Spleen (tissue), 7 donors: Measurements from ENCODE around the gene VTI1A.

Experiments used
- CTCF ChIP-seq, 11 experiments: fragments of 200-600 bp in 7 of 11; fragments of 450-650 bp in 4 of 11; sonication (generic) in 4 of 11; IDR thresholded peaks in 8 of 11; conservative IDR thresholded peaks in 3 of 11; 1 replicate in 7 of 11; 2 replicates in 4 of 11; pipeline versions ENCODE4 v1.4.0 to v1.8.0; 2016 to 2021; ENCODE audit warnings: antibody characterized with exemption in 11 of 11, inconsistent platforms in 4 of 11, mild to moderate bottlenecking in 1 of 11
- POLR2A ChIP-seq, 3 donors: fragments of 450-650 bp; IDR thresholded peaks; one replicate each; pipeline ENCODE4 v1.5.1; 2017; ENCODE audit warnings: antibody characterized with exemption in 3 of 3, mild to moderate bottlenecking in 1 of 3
- donor health status: DM: no; HTN: no; CAD: no; lungs with moderate emphysema.
- donor health status: DM: no; HTN: no; CAD: no.
- donor health status: DM: no; HTN: no; CAD: no.

- TF ChIP-seq CTCF (IDR thresholded peaks at IDR 0.05 in 8 of 11, conservative IDR thresholded peaks at IDR 0.05 in 3 of 11): no peak
- TF ChIP-seq POLR2A (IDR thresholded peaks at IDR 0.05): no peak
These were observed 317.0 kb downstream of the VTI1A start for GRCh38 chr10:112763916-112764520.
